Tibial artery (tissue), 4 donors: ENCODE data around the gene TPD52L2.
"Not testable (repeated sequence)": the region's sequence is repeated elsewhere in the genome, so short reads cannot be mapped to it uniquely, and the experiment has no call there.

Source experiments
- DNase-seq, 2 donors: peaks; one replicate each; pipeline ENCODE4 v3.0.0-alpha.2; 2019
- H3K27ac ChIP-seq, 2 donors: fragments of 200-600 bp; sonication (generic) in 1 of 2; 1 replicate in 1 of 2; 2 replicates in 1 of 2; pipeline ENCODE4 v1.5.1; 2018 to 2019; ENCODE audit warnings: mild to moderate bottlenecking in 1 of 2
- H3K27me3 ChIP-seq, 2 donors: fragments of 200-600 bp; sonication (generic) in 1 of 2; one replicate each; pipeline versions ENCODE4 v1.5.1 to v1.6.0; 2016 to 2019
- H3K36me3 ChIP-seq, 3 donors: fragments of 200-600 bp; sonication (generic) in 2 of 3; one replicate each; pipeline ENCODE4 v1.5.1; 2016 to 2019; ENCODE audit warnings: mild to moderate bottlenecking in 2 of 3
- H3K4me1 ChIP-seq, 4 donors: fragments of 200-600 bp; sonication (generic) in 2 of 4; 1 replicate in 3 of 4; 2 replicates in 1 of 4; pipeline ENCODE4 v1.5.1; 2016 to 2019
- H3K4me3 ChIP-seq, 2 donors: fragments of 200-600 bp; sonication (generic) in 1 of 2; 1 replicate in 1 of 2; 2 replicates in 1 of 2; pipeline ENCODE4 v1.5.1; 2018 to 2019; ENCODE audit warnings: mild to moderate bottlenecking in 2 of 2
- H3K9me3 ChIP-seq, 3 donors: fragments of 200-600 bp; sonication (generic) in 1 of 3; one replicate each; pipeline ENCODE4 v1.5.1; 2016 to 2019
- CTCF ChIP-seq, 2 experiments: fragments of 200-600 bp in 1 of 2; fragments of 450-650 bp in 1 of 2; IDR thresholded peaks; one replicate each; pipeline ENCODE4 v1.5.1; 2017 to 2019; ENCODE audit warnings: antibody characterized with exemption in 2 of 2, mild to moderate bottlenecking in 1 of 2, moderate library complexity in 1 of 2
- intact Hi-C: fragments of 100-400 bp; cut with DNase I; formaldehyde crosslinking; loops from one replicate; pipeline ENCODE4 v1.15.0; 2023; ENCODE audit warnings: low total_unique reads

TPD52L2 gene

GRCh38 chr20:63915471-63915870 is 50.4 kb downstream of the TPD52L2 start:
- no peak for DNase-seq
- Histone ChIP-seq H3K27ac (no peak overlapping the region), H3K27me3 (no peaks in the 10 kb centered on the region), H3K4me3 (no peak overlapping the region), H3K36me3 (peaks cover 0 to 24% (median 10%) of the 10 kb centered on the region in 3 donors), H3K9me3 (no peaks in the 10 kb centered on the region), H3K4me1 (peaks cover 0 to 9% (median 1%) of the 10 kb centered on the region in 4 donors)
- intact Hi-C loops: no loop called here
- no peak for TF ChIP-seq CTCF (IDR thresholded peaks at IDR 0.05)

- H3K27me3 ChIP-seq, DNase-seq, H3K9me3 ChIP-seq, H3K4me3 ChIP-seq, H3K27ac ChIP-seq, intact Hi-C loops, H3K4me1 ChIP-seq: not testable (repeated sequence)
- peaks cover 0 to 24% (median 10%) of the 10 kb centered on the region in 3 donors for H3K36me3 ChIP-seq
Measured at GRCh38 chr20:63916371-63916939, 51.4 kb downstream of the TPD52L2 start.

- Histone ChIP-seq H3K4me3 (no peak overlapping the region), H3K9me3 (no peaks in the 10 kb centered on the region), H3K4me1 (no peaks in the 10 kb centered on the region), H3K27ac (no peak overlapping the region), H3K27me3 (no peaks in the 10 kb centered on the region), H3K36me3 (peaks cover 0 to 24% (median 10%) of the 10 kb centered on the region in 3 donors)
- intact Hi-C loops: no loop called here
- no peak for TF ChIP-seq CTCF (IDR thresholded peaks at IDR 0.05)
- no peak for DNase-seq
Measured at GRCh38 chr20:63917811-63918210, 52.7 kb downstream of the TPD52L2 start.

- intact Hi-C loops: no loop called here
- Histone ChIP-seq H3K9me3 (no peaks in the 10 kb centered on the region), H3K4me1 (no peaks in the 10 kb centered on the region), H3K36me3 (peaks cover 0 to 24% (median 10%) of the 10 kb centered on the region in 3 donors), H3K4me3 (no peak overlapping the region), H3K27me3 (no peaks in the 10 kb centered on the region), H3K27ac (no peak overlapping the region)
- no peak for DNase-seq
- TF ChIP-seq CTCF (IDR thresholded peaks at IDR 0.05): no peak
Measured at GRCh38 chr20:63919130-63919529, 54.1 kb downstream of the TPD52L2 start.

- Histone ChIP-seq H3K27me3 (no peaks in the 10 kb centered on the region), H3K36me3 (peaks cover 0 to 24% (median 10%) of the 10 kb centered on the region in 3 donors), H3K4me3 (no peak overlapping the region), H3K27ac (no peak overlapping the region), H3K9me3 (no peaks in the 10 kb centered on the region), H3K4me1 (no peaks in the 10 kb centered on the region)
- intact Hi-C loops: no loop called here
- no peak for TF ChIP-seq CTCF (IDR thresholded peaks at IDR 0.05)
- no peak for DNase-seq
Measured at GRCh38 chr20:63920226-63920625, 55.2 kb downstream of the TPD52L2 start.

- intact Hi-C loops: no loop called here
- Histone ChIP-seq H3K4me1 (no peaks in the 10 kb centered on the region), H3K27me3 (no peaks in the 10 kb centered on the region), H3K27ac (no peak overlapping the region), H3K36me3 (peaks cover 8 to 30% (median 16%) of the 10 kb centered on the region in 3 donors), H3K4me3 (no peak overlapping the region), H3K9me3 (no peaks in the 10 kb centered on the region)
- no peak for TF ChIP-seq CTCF (IDR thresholded peaks at IDR 0.05)
- no peak for DNase-seq
Measured at GRCh38 chr20:63923651-63924050, 58.6 kb downstream of the TPD52L2 start.
